ENCODE results near the gene BOC. TPM values are rescaled to one million over a fixed set of nuclear protein-coding genes. Genes with fewer than 3 reads are reported as not detected.

Gene BOC
- total and polyA plus RNA-seq, 8 donors, result 6.0 to 34.8 (median 27.4) TPM

- Histone ChIP-seq H3K4me1 (peaks cover 0 to 7% of the 10 kb centered on the region in 2 donors), H3K4me3 (no peak overlapping the region), H3K27ac (no peak overlapping the region), H3K9me3 (no peaks in the 10 kb centered on the region), H3K36me3 (no peaks in the 10 kb centered on the region), H3K27me3 (no peaks in the 10 kb centered on the region)
- no peak for ATAC-seq
- no peak for DNase-seq
- TF ChIP-seq CTCF (IDR thresholded peaks at IDR 0.05), result no peak
- intact Hi-C loops (cut with DNase I), result loop anchor here (5.0 to 10.0 kb wide), 3 partner anchors 149 to 244 kb away; no protein-coding TSS in a partner anchor
Observed at GRCh38 chr3:113286524-113286923, 75.2 kb downstream of the BOC start.

- H3K27me3 ChIP-seq, result no peaks in the 10 kb centered on the region
- H3K4me1 ChIP-seq, result peaks cover 0 to 7% of the 10 kb centered on the region in 2 donors
- no peaks in the 10 kb centered on the region for H3K9me3 ChIP-seq
- intact Hi-C loops (cut with DNase I), result loop anchor here (5.0 to 10.0 kb wide), 3 partner anchors 150 to 245 kb away; no protein-coding TSS in a partner anchor
- H3K36me3 ChIP-seq, result no peaks in the 10 kb centered on the region
- no peak overlapping the region for H3K4me3 ChIP-seq
- no peak for DNase-seq
- H3K27ac ChIP-seq, result no peak overlapping the region
- peak; percentile 11 for ATAC-seq
- TF ChIP-seq CTCF (IDR thresholded peaks at IDR 0.05), result no peak
Observed at GRCh38 chr3:113287111-113287802, 75.9 kb downstream of the BOC start.

GRCh38 chr3:113287803-113288648, 76.7 kb downstream of the BOC start:
- Histone ChIP-seq H3K27me3 (no peaks in the 10 kb centered on the region), H3K27ac (no peak overlapping the region), H3K4me3 (no peak overlapping the region), H3K9me3 (no peaks in the 10 kb centered on the region), H3K4me1 (peaks cover 0 to 7% of the 10 kb centered on the region in 2 donors), H3K36me3 (no peaks in the 10 kb centered on the region)
- DNase-seq (peak in 2 of 4 donors; percentile 65 to 74), ATAC-seq (peak; percentile 85)
- TF ChIP-seq CTCF (IDR thresholded peaks at IDR 0.05), result peak; percentile 83 to 97
- intact Hi-C loops (cut with DNase I), result loop anchor here (5.0 to 10.0 kb wide), 3 partner anchors 151 to 246 kb away; no protein-coding TSS in a partner anchor

- no peak for ATAC-seq
Observed at GRCh38 chr3:113288881-113289280, 77.5 kb downstream of the BOC start.

More at GRCh38 chr3:113288881-113289280, 77.5 kb downstream of the BOC start:
- H3K27ac ChIP-seq, result no peak overlapping the region
- no peaks in the 10 kb centered on the region for H3K9me3 ChIP-seq
- TF ChIP-seq CTCF (IDR thresholded peaks at IDR 0.05), result no peak
- no peak overlapping the region for H3K4me3 ChIP-seq
- intact Hi-C loops (cut with DNase I), result loop anchor here (5.0 to 10.0 kb wide), 3 partner anchors 152 to 247 kb away; no protein-coding TSS in a partner anchor
- no peak for DNase-seq
- no peaks in the 10 kb centered on the region for H3K27me3 ChIP-seq
- peaks cover 0 to 7% of the 10 kb centered on the region in 2 donors for H3K4me1 ChIP-seq
- H3K36me3 ChIP-seq, result no peaks in the 10 kb centered on the region

Data from left lung (tissue), 10 donors.